Calu3 (cell line): ENCODE measurements around the gene PCSK6. TPM values are rescaled to one million over a fixed set of nuclear protein-coding genes. Genes with fewer than 3 reads are reported as not detected.

ENCODE experiments used
- BruUV-seq: library from RNA; stranded (reverse); fragments of 400-500 nt; replicated peaks from 2 replicates; lab custom pipeline; 2021; lab: Mats Ljungman, UMichigan
- CTCF ChIA-PET: fragments of 300-600 bp; sonication (Branson Sonifier 250); formaldehyde crosslinking; loops from one replicate; lab custom pipeline; 2022; ENCODE audit warnings: antibody characterized with exemption; lab: Charles Lee
- DNase-seq: peaks from one replicate; pipeline ENCODE4 v3.0.0; 2022
- H3K27ac Mint-ChIP-seq: one replicate; pipeline ENCODE4 v1.8.0; 2022; ENCODE audit warnings: mixed read lengths; ENCODE audit not compliant: unreplicated experiment
- H3K27me3 Mint-ChIP-seq: one replicate; pipeline ENCODE4 v1.8.0; 2022; ENCODE audit warnings: mixed read lengths; ENCODE audit not compliant: unreplicated experiment
- H3K36me3 Mint-ChIP-seq: one replicate; pipeline ENCODE4 v1.8.0; 2022; ENCODE audit warnings: mild to moderate bottlenecking, moderate library complexity, mixed read lengths; ENCODE audit not compliant: insufficient read depth, unreplicated experiment
- H3K4me1 Mint-ChIP-seq: one replicate; pipeline ENCODE4 v1.8.0; 2022; ENCODE audit warnings: mild to moderate bottlenecking, low read depth, mixed read lengths; ENCODE audit not compliant: unreplicated experiment
- H3K4me3 Mint-ChIP-seq: one replicate; pipeline ENCODE4 v1.8.0; 2022; ENCODE audit warnings: mild to moderate bottlenecking, low read depth, moderate library complexity, mixed read lengths; ENCODE audit not compliant: unreplicated experiment
- H3K9me3 Mint-ChIP-seq: one replicate; pipeline ENCODE4 v1.8.0; 2022; ENCODE audit warnings: low read depth, mixed read lengths; ENCODE audit not compliant: unreplicated experiment
- CTCF ChIP-seq: fragments of 200-600 bp; IDR thresholded peaks from one replicate; pipeline ENCODE4 v1.8.0; 2022; ENCODE audit warnings: antibody characterized with exemption; ENCODE audit not compliant: unreplicated experiment
- intact Hi-C: fragments of 100-400 bp; cut with micrococcal nuclease; formaldehyde crosslinking; loops from one replicate; pipeline ENCODE4 v1.10.0; 2022; ENCODE audit not compliant: unreplicated experiment
- total RNA-seq: library from RNA; stranded (reverse); gene quantifications from 2 replicates; pipeline ENCODE4 v1.2.3, GENCODE V29; 2022

Gene PCSK6
- total RNA-seq, 1 experiment from 2014 or later: 5.1 TPM

- Mint-ChIP-seq H3K27me3 (no peaks in the 10 kb centered on the region), H3K36me3 (no peaks in the 10 kb centered on the region), H3K4me3 (no peak overlapping the region), H3K9me3 (no peaks in the 10 kb centered on the region), H3K4me1 (no peaks in the 10 kb centered on the region), H3K27ac (no peak overlapping the region)
- no peak for TF ChIP-seq CTCF
- DNase-seq: no peak
- no TSS peak for BruUV-seq
- intact Hi-C loops: no loop called here
- CTCF ChIA-PET: no interaction called here
Observed at GRCh38 chr15:101427606-101428487, 61.7 kb downstream of the PCSK6 start.

GRCh38 chr15:101426761-101427333 lies 62.7 kb downstream of the PCSK6 start:
- CTCF ChIA-PET: no interaction called here
- no peak for DNase-seq
- no peaks in the 10 kb centered on the region for H3K27me3 Mint-ChIP-seq
- H3K4me1 Mint-ChIP-seq: no peaks in the 10 kb centered on the region
- H3K9me3 Mint-ChIP-seq: peaks cover 2% of the 10 kb centered on the region
- TF ChIP-seq CTCF: no peak
- H3K27ac Mint-ChIP-seq: no peak overlapping the region
- intact Hi-C loops: no loop called here
- H3K4me3 Mint-ChIP-seq: no peak overlapping the region
- no TSS peak for BruUV-seq
- H3K36me3 Mint-ChIP-seq: no peaks in the 10 kb centered on the region

- H3K27ac Mint-ChIP-seq: no peak overlapping the region
- no peak overlapping the region for H3K4me3 Mint-ChIP-seq
- peaks cover 2% of the 10 kb centered on the region for H3K9me3 Mint-ChIP-seq
- intact Hi-C loops: no loop called here
- H3K4me1 Mint-ChIP-seq: no peaks in the 10 kb centered on the region
- CTCF ChIA-PET: interaction anchor here (0.7 kb wide), 1 partner anchor 116 kb away, joined by 3 read pairs; no protein-coding TSS in a partner anchor
- no peak for DNase-seq
- no peaks in the 10 kb centered on the region for H3K36me3 Mint-ChIP-seq
- no TSS peak for BruUV-seq
- TF ChIP-seq CTCF: no peak
- no peaks in the 10 kb centered on the region for H3K27me3 Mint-ChIP-seq
Observed at GRCh38 chr15:101425787-101426365, 63.6 kb downstream of the PCSK6 start.

GRCh38 chr15:101424984-101425383 lies 64.5 kb downstream of the PCSK6 start:
- intact Hi-C loops: no loop called here
- BruUV-seq: no TSS peak
- H3K4me3 Mint-ChIP-seq: no peak overlapping the region
- no peaks in the 10 kb centered on the region for H3K27me3 Mint-ChIP-seq
- TF ChIP-seq CTCF: no peak
- no peak overlapping the region for H3K27ac Mint-ChIP-seq
- CTCF ChIA-PET: no interaction called here
- no peaks in the 10 kb centered on the region for H3K4me1 Mint-ChIP-seq
- H3K9me3 Mint-ChIP-seq: peaks cover 2% of the 10 kb centered on the region
- DNase-seq: no peak
- H3K36me3 Mint-ChIP-seq: no peaks in the 10 kb centered on the region
